ENCODE data around the gene UMAD1.

The UMAD1 gene

DNA sequence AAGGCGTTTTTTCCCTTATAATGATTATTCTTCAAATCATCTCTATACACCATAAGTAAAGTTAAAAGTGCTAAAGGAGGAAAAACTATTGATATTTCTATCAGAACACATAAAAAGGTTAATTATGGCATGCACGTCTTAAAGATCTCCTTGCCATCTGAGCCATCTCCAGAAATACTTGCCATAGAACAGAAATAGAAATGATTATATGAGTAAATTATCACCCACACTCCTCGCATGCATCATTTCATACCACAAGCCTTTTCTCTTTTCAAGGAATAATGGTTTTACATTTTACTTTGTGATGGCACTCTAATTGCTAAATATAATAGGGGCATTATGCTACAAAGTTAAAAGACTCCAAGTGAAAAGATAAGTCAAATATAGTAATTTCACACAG lies 272.4 kb downstream of the UMAD1 start:
- Histone ChIP-seq H3K36me3 (no peaks in the 10 kb centered on the region), H3K27me3 (no peaks in the 10 kb centered on the region), H3K9me3 (no peaks in the 10 kb centered on the region), H3K4me3 (no peak overlapping the region), H3K27ac (no peak overlapping the region), H3K4me1 (no peaks in the 10 kb centered on the region)
- DNase-seq = no peak
- intact Hi-C loops (cut with DNase I; ENCODE audit: low total_unique reads) = no loop called here
- TF ChIP-seq CTCF (IDR thresholded peaks at IDR 0.05) = no peak

DNA sequence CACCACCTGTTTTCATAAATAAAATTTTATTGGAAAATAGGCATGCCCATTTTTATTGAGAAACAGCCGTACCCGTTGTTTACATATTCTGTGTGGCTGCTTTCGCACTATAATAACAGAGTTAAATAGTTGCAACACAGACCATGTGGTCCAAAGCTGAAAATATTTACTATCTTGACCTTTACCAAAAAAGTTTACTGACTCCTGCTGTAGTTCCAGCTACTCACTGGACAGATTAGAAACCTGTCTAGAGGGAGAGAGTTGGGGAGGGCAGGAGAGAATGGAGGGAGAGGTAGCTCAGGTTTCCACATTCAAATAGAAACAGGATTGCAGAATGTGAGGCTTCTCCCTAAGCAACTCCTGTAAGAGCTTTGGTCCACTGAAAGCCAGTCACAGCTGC lies 273.0 kb downstream of the UMAD1 start:
- DNase-seq = no peak
- no peak overlapping the region for H3K27ac ChIP-seq
- intact Hi-C loops (cut with DNase I; ENCODE audit: low total_unique reads) = no loop called here
- no peak for TF ChIP-seq CTCF (IDR thresholded peaks at IDR 0.05)
- no peaks in the 10 kb centered on the region for H3K27me3 ChIP-seq
- no peak overlapping the region for H3K4me3 ChIP-seq
- H3K36me3 ChIP-seq = no peaks in the 10 kb centered on the region
- H3K9me3 ChIP-seq = no peaks in the 10 kb centered on the region
- no peaks in the 10 kb centered on the region for H3K4me1 ChIP-seq

GRCh38 chr7:7914547-7914946 lies 274.0 kb downstream of the UMAD1 start:
- Histone ChIP-seq H3K9me3 (no peaks in the 10 kb centered on the region), H3K4me1 (no peaks in the 10 kb centered on the region), H3K4me3 (no peak overlapping the region), H3K27me3 (no peaks in the 10 kb centered on the region), H3K27ac (no peak overlapping the region), H3K36me3 (no peaks in the 10 kb centered on the region)
- intact Hi-C loops (cut with DNase I; ENCODE audit: low total_unique reads) = no loop called here
- TF ChIP-seq CTCF (IDR thresholded peaks at IDR 0.05) = no peak
- DNase-seq = no peak

DNA sequence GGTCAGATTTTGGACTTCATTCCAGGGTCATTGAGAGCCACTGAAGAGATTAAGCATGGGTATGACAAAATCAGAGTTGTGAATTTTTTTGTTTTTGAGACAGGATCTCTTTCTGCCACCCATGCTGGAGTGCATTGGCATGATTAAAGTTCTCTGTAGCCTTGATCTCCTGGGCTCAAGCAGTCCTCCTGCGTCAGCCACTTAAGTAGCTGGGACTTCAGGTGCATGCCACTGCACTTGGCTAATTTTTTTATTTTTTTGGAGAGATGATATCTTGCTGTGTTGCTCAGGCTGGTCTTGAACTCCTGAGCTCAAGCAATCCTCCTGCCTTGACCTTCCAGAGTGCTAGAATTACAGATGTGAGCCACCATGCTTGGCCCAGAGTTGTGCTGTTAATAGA lies 275.5 kb downstream of the UMAD1 start:
- no peak for TF ChIP-seq CTCF (IDR thresholded peaks at IDR 0.05)
- H3K4me3 ChIP-seq = no peak overlapping the region
- DNase-seq = no peak
- H3K36me3 ChIP-seq = no peaks in the 10 kb centered on the region
- no peak overlapping the region for H3K27ac ChIP-seq
- intact Hi-C loops (cut with DNase I; ENCODE audit: low total_unique reads) = no loop called here
- H3K27me3 ChIP-seq = no peaks in the 10 kb centered on the region
- no peaks in the 10 kb centered on the region for H3K9me3 ChIP-seq
- H3K4me1 ChIP-seq = no peaks in the 10 kb centered on the region

- TF ChIP-seq CTCF (IDR thresholded peaks at IDR 0.05) = no peak
- no peaks in the 10 kb centered on the region for H3K4me1 ChIP-seq
- no peaks in the 10 kb centered on the region for H3K9me3 ChIP-seq
- H3K36me3 ChIP-seq = no peaks in the 10 kb centered on the region
- intact Hi-C loops (cut with DNase I; ENCODE audit: low total_unique reads) = no loop called here
- DNase-seq = no peak
- no peak overlapping the region for H3K27ac ChIP-seq
- H3K4me3 ChIP-seq = no peak overlapping the region
- H3K27me3 ChIP-seq = no peaks in the 10 kb centered on the region
Measured at GRCh38 chr7:7917593-7917992, 277.0 kb downstream of the UMAD1 start.

GRCh38 chr7:7918736-7919448 lies 278.3 kb downstream of the UMAD1 start:
- H3K4me3 ChIP-seq = no peak overlapping the region
- no peak overlapping the region for H3K27ac ChIP-seq
- no peaks in the 10 kb centered on the region for H3K9me3 ChIP-seq
- H3K4me1 ChIP-seq = no peaks in the 10 kb centered on the region
- H3K36me3 ChIP-seq = no peaks in the 10 kb centered on the region
- TF ChIP-seq CTCF (IDR thresholded peaks at IDR 0.05) = no peak
- no peaks in the 10 kb centered on the region for H3K27me3 ChIP-seq
- intact Hi-C loops (cut with DNase I; ENCODE audit: low total_unique reads) = no loop called here
- DNase-seq = no peak
